A172 (cell line): ENCODE measurements around the gene CENPS. TPM values are rescaled to one million over a fixed set of nuclear protein-coding genes. Genes with fewer than 3 reads are reported as not detected.
"Not testable (repeated sequence)": the region's sequence is repeated elsewhere in the genome, so short reads cannot be mapped to it uniquely, and the experiment has no call there.

Experiments used
- DNase-seq: peaks from one replicate; pipeline ENCODE4 v3.0.0-alpha.2; 2015; ENCODE audit warnings: low spot score
- total RNA-seq: library from RNA; depleted of rRNA; stranded (reverse); fragments of >200 nt; shearing (Covaris generic); gene quantifications from 2 replicates; pipeline ENCODE4 v1.2.3, GENCODE V29; 2014

Gene CENPS
- total RNA-seq, 1 experiment from 2014 or later = 11.6 TPM

- DNase-seq = no peak
Measured at GRCh38 chr1:10419351-10419750, 10.9 kb upstream of the CENPS start.

- no peak for DNase-seq
Measured at GRCh38 chr1:10421637-10422036, 8.6 kb upstream of the CENPS start.

GRCh38 chr1:10424034-10424433, 6.2 kb upstream of the CENPS start:
- no peak for DNase-seq

GRCh38 chr1:10424651-10425050, 5.6 kb upstream of the CENPS start:
- DNase-seq = no peak

- not testable (repeated sequence) for DNase-seq
Measured at GRCh38 chr1:10425826-10426534, 4.3 kb upstream of the CENPS start.

GRCh38 chr1:10426535-10426848, 3.7 kb upstream of the CENPS start:
- DNase-seq = not testable (repeated sequence)

GRCh38 chr1:10428984-10429383, 1.2 kb upstream of the CENPS start:
- DNase-seq = no peak

GRCh38 chr1:10429868-10430215, 391 bp upstream of the CENPS start:
- no peak for DNase-seq

- DNase-seq = no peak
Measured at GRCh38 chr1:10431070-10431730, 967 bp downstream of the CENPS start.

GRCh38 chr1:10432910-10433700, 2.9 kb downstream of the CENPS start:
- no peak for DNase-seq

GRCh38 chr1:10433790-10434189, 3.6 kb downstream of the CENPS start:
- no peak for DNase-seq

- no peak for DNase-seq
Measured at GRCh38 chr1:10434590-10434989, 4.4 kb downstream of the CENPS start.

- DNase-seq = no peak
Measured at GRCh38 chr1:10437052-10437451, 6.8 kb downstream of the CENPS start.

- DNase-seq = no peak
Measured at GRCh38 chr1:10438677-10439163, 8.5 kb downstream of the CENPS start.

- DNase-seq = no peak
Measured at GRCh38 chr1:10440305-10440704, 10.1 kb downstream of the CENPS start.

- no peak for DNase-seq
Measured at GRCh38 chr1:10440794-10441193, 10.6 kb downstream of the CENPS start.

- no peak for DNase-seq
Measured at GRCh38 chr1:10444248-10444647, 14.0 kb downstream of the CENPS start.

GRCh38 chr1:10444795-10445397, 14.7 kb downstream of the CENPS start:
- no peak for DNase-seq

- no peak for DNase-seq
Measured at GRCh38 chr1:10446790-10447422, 16.7 kb downstream of the CENPS start.

- no peak for DNase-seq
Measured at GRCh38 chr1:10449751-10450150, 19.5 kb downstream of the CENPS start, which contains the start of gene CORT. Gene CORT (plus strand): TSS chr1:10450031. CDS start chr1:10450224, 193 bp downstream.

GRCh38 chr1:10450156-10450814, 20.1 kb downstream of the CENPS start:
- no peak for DNase-seq
